Right lobe of liver (tissue), 4 donors: ENCODE results near the gene PCYOX1L.

ENCODE experiments used
- POLR2A ChIP-seq: fragments of 450-650 bp; IDR thresholded peaks from one replicate; pipeline ENCODE4 v1.6.1; 2017; ENCODE audit warnings: antibody characterized with exemption, mild to moderate bottlenecking
- TF ChIP-seq, protein P1 (sequence below), 4 donors: fragments of 200-600 bp in 3 of 4; fragments of 450-650 bp in 1 of 4; IDR thresholded peaks; one replicate each; pipeline versions ENCODE4 v1.5.1 to v1.8.0; 2016 to 2022; ENCODE audit warnings: antibody characterized with exemption in 4 of 4, mild to moderate bottlenecking in 2 of 4
- donor health status: DM: no; HTN: no; CAD: no.
- donor health status: DM: no; HTN: no; CAD: no.
- donor health status: DM: no; HTN: yes; CAD: no.

DNA sequence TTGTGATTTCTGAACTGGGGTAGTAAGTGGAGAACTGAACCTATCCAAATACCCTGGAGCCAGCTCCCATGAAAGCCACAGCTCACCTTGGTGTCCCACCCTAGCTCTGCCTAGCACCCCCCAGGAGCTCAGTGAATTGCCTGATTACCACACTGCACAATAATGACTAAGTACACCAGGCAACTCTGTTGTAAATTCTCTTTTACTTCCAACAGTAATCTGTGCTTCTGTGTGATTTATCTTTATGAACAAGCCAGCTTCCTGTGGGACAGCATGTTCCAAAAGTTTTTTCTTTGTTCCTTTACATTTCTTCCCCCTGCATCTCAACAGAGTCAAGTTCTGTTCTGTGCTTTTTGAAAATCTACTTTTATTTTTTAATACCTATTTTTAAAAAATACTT lies 34.6 kb upstream of the PCYOX1L start:
- no peak for TF ChIP-seq POLR2A
- TF ChIP-seq, protein P1, sequence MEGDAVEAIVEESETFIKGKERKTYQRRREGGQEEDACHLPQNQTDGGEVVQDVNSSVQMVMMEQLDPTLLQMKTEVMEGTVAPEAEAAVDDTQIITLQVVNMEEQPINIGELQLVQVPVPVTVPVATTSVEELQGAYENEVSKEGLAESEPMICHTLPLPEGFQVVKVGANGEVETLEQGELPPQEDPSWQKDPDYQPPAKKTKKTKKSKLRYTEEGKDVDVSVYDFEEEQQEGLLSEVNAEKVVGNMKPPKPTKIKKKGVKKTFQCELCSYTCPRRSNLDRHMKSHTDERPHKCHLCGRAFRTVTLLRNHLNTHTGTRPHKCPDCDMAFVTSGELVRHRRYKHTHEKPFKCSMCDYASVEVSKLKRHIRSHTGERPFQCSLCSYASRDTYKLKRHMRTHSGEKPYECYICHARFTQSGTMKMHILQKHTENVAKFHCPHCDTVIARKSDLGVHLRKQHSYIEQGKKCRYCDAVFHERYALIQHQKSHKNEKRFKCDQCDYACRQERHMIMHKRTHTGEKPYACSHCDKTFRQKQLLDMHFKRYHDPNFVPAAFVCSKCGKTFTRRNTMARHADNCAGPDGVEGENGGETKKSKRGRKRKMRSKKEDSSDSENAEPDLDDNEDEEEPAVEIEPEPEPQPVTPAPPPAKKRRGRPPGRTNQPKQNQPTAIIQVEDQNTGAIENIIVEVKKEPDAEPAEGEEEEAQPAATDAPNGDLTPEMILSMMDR (IDR thresholded peaks at IDR 0.05) = no peak
